GM19395 (cell line): ENCODE measurements around the gene VPS37B.

ENCODE experiments used
- ATAC-seq: cut with Tn5 transposase; IDR thresholded peaks from one replicate; pipeline ENCODE4 v1.9.1; 2021; ENCODE audit warnings: mild to moderate bottlenecking, moderate library complexity; ENCODE audit not compliant: unreplicated experiment

Gene VPS37B

GRCh38 chr12:122842505-122843405, 53.2 kb downstream of the VPS37B start:
- no peak for ATAC-seq

GRCh38 chr12:122841544-122842321, 54.2 kb downstream of the VPS37B start:
- no peak for ATAC-seq

GRCh38 chr12:122840580-122841513, 55.1 kb downstream of the VPS37B start:
- no peak for ATAC-seq

DNA sequence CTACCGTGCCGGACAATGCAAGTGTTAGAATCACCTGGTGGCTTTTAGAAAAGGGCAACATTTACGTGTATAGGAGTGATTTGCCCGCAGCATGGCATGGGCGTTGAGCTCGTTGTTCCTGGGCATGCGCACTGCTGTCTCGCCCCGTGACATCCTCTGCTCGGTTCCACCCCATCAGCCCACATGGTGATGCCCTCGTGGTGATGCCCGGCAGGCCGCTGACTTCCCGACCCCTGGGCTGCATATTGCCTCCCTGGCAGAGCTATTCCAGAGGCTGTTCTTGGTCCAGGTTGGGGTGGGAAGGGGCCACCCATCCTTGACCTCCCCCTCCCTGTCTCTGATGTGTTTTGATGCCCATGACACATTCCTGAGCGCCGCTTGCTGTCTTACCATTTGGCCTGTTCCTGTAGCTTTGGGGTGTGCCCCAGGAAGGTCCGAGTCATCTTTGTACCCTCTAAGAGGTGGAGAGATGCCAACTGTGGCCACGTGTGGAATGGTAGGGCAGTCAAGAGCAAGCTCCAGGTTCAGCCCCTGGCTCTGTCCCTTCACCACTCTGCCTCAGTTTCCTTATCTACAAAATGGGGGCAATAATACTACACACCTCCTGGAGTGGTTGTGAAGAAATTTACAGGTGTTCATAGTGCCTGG, 55.9 kb downstream of the VPS37B start:
- no peak for ATAC-seq

DNA sequence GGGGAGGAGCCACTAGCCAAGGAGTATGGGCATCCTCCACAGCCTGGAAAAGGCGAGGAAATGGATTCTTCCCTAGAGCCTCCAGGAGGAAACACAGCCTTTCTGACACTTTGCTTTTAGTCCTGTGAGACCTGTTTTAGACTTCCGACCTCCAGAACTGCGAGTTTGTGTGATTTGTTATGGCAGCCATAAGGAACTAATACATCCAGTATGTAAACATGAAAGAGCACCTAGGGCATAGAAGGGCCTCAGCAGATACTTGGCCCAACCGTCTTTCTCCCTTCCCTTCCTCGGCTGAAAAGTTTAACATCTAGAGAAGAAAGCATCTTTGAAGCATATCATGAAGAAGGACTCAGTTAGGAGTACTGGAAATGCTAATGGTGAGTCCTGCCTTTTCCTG, 57.1 kb downstream of the VPS37B start:
- ATAC-seq: no peak

GRCh38 chr12:122837306-122838265, 58.3 kb downstream of the VPS37B start:
- ATAC-seq: no peak

- ATAC-seq: no peak
Observed at GRCh38 chr12:122836027-122836921, 59.6 kb downstream of the VPS37B start.

- no peak for ATAC-seq
Observed at GRCh38 chr12:122835750-122836026, 60.2 kb downstream of the VPS37B start.

DNA sequence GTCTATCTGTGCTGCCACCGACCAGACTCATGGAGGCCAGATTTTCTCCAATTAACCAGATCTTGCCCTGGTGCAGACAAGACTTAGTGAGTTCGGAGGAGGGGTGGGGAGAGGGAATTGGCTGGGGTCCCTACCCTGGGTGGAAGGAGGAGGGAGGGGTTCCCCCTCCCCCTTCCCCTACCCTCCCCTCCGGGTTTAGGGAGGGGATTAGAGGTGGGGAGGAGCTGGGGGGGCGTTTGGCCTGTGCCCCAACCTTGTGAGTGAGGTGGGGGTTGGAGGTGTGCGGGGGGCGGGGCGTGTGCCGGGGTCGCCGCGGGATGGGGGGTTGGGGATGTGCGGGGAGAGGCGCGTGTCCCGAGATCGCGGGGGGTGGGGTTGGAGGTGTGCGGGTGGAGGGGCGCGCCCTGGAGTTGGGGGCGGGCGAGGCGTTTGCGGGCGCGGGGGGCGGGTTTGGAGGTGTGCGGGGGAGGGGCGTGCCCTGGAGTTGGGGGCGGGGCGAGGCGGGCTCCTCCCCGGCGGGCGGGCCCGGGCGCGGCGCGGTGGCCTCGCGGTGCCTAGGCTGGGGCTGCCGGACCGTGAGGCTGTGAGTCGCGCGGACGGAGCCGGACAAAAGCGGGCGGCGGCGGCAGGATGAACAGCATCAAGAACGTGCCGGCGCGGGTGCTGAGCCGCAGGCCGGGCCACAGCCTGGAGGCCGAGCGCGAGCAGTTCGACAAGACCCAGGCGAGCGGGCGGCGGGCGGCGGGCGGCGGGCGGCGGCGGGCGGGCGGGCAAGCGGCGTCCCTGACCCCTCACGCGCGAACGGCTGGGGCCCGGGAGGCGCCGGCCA, 60.8 kb downstream of the VPS37B start, which contains the start of gene HIP1R:
Gene HIP1R, plus strand, starts transcription at position 537 of the 829 bp plus-strand sequence. Its CDS starts 94 bp downstream, at position 631.
- no peak for ATAC-seq

GRCh38 chr12:122834104-122834920, 61.6 kb downstream of the VPS37B start:
- no peak for ATAC-seq

- ATAC-seq: no peak
Observed at GRCh38 chr12:122830517-122831214, 65.3 kb downstream of the VPS37B start.

DNA sequence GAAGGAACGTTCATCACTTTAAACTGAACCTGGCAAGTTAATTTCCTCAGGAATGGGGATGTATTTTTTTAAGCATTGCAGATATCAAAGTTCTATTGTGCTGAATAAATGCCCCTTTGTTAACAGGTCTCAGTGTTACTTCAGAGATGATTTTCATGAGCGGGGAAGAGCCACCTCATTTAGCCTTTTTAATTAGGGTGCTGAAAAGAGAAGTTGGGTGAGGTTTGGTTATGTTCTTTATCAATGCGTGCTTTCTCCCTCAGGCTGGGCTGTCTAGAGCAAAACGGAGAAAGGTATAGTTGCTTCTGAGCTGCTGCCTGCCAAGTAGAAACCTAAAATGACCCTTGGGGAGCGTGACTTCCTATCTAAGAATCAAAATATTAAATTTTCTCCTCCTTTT, 68.7 kb downstream of the VPS37B start:
- no peak for ATAC-seq

DNA sequence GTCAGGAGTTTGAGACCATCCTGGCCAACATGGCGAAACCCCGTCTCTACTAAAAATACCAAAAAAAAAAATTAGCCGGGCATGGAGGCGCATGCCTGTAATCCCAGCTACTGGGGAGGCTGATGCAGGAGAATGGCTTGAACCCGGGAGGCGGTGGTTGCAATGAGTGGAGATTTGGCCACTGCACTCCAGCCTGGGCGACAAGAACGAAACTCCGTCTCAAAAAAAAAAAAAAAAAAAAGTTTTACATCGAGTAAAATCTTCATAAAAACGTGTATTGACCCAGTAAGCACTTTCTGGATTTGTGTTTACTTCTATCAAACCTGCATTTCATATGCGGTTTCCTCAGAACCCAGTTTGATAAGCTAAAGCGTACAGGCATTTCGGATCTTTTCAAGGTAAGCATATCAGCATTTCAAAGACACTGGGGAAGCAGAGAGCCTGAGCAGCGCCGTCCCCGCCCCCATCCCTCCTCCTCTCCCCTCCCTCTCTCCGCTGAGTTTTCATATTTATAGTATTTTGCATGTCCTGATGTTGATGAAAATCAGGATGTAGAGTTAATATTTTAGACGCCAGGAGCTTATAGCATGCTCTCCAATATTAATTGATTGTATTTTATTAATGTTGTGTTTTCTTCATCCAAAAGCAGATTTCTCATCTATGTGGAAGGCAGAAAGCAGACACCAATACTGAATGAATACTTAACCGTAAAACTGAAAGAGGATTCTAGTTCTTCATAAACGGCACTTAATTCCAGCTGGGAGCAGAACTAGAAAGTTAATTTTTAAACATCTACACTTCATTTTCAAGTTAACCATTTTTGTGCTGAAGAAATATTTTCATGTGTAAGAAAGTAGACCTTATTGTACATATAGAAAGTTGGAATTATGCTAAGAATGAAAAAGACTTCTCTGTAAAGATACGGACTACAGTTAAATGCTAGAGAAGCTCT, 69.9 kb downstream of the VPS37B start:
- ATAC-seq: no peak

- ATAC-seq: no peak
Observed at GRCh38 chr12:122823429-122823828, 72.5 kb downstream of the VPS37B start.

- peak; percentile 67 for ATAC-seq
Observed at GRCh38 chr12:122820838-122821271, 75.1 kb downstream of the VPS37B start.
